Kidney epithelial cell (primary cell): ENCODE data around the gene PEPD. TPM values are rescaled to one million over a fixed set of nuclear protein-coding genes. Genes with fewer than 3 reads are reported as not detected.

Experiments used
- DNase-seq: peaks from one replicate; pipeline ENCODE4 v3.0.0-alpha.2; 2010; ENCODE audit warnings: low read depth
- H3K27me3 ChIP-seq: 2 replicates; pipeline ENCODE4 v1.6.0; 2011; ENCODE audit warnings: low read length; ENCODE audit not compliant: control insufficient read depth, insufficient read depth
- H3K36me3 ChIP-seq: 2 replicates; pipeline ENCODE4 v1.5.1; 2011; ENCODE audit warnings: low read length; ENCODE audit not compliant: control insufficient read depth, insufficient read depth
- H3K4me3 ChIP-seq: 2 replicates; pipeline ENCODE4 v1.5.1; 2011; ENCODE audit warnings: low read depth, mild to moderate bottlenecking, control low read depth, low read length
- total RNA-seq: library from RNA; depleted of rRNA; stranded (reverse); fragments of >200 nt; gene quantifications from 2 replicates; pipeline ENCODE4 v1.2.3, GENCODE V29; 2015
- TF ChIP-seq, protein P1 (sequence below): IDR thresholded peaks from 2 replicates; pipeline ENCODE4 v1.5.1; 2011; ENCODE audit warnings: mild to moderate bottlenecking, moderate library complexity, low read length, control low read depth, inconsistent platforms; ENCODE audit not compliant: insufficient read depth, poor library complexity, severe bottlenecking

PEPD gene
- total RNA-seq, 1 donor from 2014 or later, result 88.6 TPM

DNA sequence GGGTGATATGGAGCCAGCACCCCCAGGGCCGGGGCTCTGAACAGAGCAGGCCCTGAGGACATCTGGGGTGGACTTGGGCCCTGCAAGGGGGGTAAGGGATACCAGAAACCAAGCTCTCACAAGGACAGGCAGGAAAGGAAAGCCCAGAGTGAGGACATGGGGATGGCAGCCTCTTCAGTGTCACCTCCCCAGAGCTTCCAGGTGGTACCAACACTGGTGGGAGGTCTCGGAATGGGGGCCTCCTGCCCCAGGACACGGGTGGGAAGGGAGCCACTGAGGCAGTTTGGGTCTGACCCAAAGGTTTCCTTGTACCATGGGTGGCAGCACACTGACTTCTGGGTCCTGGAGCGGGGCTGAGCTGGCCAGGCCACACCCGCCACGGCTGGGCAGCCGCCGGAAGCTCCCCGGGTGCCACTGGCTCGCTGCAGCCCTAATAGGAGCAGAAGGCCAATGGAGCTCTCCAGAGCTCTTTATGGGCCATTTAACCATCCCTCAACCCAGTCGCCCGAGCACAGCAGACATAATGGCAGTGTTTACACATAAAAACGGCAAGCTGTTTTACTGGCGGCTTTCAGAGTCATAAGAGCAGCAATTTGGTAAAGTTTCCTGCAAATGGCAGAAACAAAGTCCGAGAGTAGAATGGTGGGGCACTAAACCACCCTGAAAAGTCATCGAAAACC, 59.3 kb downstream of the PEPD start:
- no peak for DNase-seq
- H3K4me3 ChIP-seq, result no peak overlapping the region
- no peaks in the 10 kb centered on the region for H3K27me3 ChIP-seq
- TF ChIP-seq, protein P1, sequence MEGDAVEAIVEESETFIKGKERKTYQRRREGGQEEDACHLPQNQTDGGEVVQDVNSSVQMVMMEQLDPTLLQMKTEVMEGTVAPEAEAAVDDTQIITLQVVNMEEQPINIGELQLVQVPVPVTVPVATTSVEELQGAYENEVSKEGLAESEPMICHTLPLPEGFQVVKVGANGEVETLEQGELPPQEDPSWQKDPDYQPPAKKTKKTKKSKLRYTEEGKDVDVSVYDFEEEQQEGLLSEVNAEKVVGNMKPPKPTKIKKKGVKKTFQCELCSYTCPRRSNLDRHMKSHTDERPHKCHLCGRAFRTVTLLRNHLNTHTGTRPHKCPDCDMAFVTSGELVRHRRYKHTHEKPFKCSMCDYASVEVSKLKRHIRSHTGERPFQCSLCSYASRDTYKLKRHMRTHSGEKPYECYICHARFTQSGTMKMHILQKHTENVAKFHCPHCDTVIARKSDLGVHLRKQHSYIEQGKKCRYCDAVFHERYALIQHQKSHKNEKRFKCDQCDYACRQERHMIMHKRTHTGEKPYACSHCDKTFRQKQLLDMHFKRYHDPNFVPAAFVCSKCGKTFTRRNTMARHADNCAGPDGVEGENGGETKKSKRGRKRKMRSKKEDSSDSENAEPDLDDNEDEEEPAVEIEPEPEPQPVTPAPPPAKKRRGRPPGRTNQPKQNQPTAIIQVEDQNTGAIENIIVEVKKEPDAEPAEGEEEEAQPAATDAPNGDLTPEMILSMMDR, result no peak
- H3K36me3 ChIP-seq, result no peaks in the 10 kb centered on the region

DNA sequence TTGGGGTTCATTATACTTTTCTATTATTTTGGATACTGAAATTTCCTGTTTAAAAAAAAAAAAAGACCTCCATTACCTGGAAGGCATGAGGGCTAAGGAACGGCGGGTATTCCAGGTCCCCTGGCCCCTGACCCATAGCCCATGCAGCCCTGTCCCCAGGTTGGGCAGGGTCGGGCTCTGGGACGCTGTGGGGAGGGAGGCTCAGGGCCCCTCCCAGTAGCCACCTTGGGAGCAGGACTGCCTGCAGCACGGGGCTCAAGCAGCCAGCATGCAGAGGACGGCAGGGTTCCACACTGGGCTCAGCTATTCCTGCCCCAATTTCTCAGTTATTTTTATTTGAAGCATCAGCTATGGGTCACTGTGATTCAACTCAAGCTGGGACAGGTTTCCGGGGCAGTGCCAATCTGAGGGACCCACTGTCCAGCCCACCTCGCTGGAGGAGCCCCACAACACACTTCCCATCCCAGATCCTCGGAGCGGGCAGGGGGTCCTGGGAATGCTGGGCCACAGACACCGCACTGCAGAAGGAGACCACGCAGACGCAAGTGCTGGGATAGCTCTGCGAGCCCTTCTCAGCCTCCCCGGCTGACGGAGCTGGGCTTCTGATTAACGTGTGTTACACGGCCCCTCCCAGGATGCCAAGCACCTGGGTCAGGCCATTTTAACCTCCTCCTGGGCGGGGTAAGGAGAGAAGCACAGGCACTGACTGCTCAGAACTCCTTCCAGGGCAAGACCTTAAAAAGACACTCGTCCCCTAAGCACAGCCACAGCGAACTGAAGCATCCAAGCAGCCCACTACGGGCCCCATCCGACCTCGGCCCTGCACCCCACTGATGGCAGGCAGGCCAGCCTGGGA, 60.1 kb downstream of the PEPD start:
- DNase-seq, result no peak
- no peaks in the 10 kb centered on the region for H3K27me3 ChIP-seq
- no peaks in the 10 kb centered on the region for H3K36me3 ChIP-seq
- no peak overlapping the region for H3K4me3 ChIP-seq
- TF ChIP-seq, protein P1, result no peak

DNA sequence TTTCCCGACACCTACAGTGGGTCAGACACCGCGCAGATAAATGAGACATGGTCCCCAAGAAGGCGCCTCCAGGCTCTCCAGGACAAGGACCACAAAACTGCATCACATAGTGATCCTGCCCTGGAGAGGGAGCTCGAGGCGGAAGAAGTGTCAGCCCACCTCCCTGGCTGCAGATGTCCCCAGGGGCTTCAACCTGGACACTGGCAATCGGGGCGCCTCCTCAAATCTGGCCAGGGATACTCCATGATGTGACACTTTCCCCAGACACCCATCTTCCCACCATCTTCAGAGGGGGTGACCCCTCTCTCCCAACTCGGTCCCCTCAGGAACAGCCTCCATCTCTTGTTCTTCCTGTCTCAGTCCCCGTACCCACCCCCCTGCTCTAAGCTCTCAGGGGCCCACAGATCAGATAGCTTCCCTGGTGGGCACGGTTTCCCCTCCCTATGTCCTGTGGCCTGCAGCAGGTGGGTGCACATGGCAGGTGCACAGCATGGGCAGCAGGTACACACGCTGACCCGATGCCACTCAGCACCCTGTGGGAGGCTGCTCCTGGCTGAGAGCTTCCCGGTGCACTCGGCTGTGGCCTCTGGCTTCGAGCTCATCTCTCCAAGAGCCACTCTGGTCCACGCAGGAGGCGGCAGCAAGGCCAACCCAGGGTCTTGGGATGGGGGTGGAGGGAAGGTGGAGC, 61.2 kb downstream of the PEPD start:
- no peaks in the 10 kb centered on the region for H3K36me3 ChIP-seq
- TF ChIP-seq, protein P1, result no peak
- no peak overlapping the region for H3K4me3 ChIP-seq
- DNase-seq, result no peak
- H3K27me3 ChIP-seq, result no peaks in the 10 kb centered on the region

DNA sequence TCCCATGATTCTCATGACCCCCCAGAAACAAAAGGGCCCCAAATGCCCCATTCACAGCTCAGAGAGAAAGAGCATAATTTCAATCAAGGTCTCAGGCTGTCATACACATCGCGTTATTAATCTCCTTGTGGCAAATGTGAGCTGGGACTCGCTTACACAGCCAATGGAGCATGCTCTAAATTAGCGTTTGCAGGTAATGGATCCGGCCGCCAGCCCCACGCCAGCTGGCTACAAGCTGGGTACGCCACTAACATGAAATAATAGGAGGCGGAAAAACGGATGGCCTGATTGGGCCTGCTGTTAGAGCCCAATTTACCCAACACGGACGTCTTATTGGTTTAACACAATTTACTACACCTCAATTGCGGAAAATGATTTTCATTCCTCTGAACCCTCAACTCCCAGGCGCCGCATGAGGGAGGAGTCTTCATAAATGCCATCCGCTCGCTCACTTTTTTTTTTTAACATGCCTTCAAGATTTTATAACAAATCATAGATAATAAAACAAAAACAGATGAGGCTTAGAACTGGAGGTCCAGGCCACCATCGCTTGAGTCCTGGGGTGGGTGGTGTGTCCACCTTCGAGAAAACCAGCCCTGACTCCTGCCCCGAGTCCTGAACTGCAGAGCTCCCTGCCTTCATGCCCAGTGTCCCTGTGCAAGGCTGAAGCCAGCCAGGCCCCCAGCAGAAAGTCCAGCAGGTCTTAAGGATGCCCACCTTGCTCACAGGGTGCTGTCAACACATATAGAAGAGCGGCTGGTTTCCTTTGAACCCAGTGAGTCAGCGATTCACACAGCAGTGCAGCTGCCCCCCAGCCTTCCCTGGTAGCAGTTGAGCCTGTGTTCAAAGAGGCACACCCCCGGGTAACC, 62.1 kb downstream of the PEPD start:
- TF ChIP-seq, protein P1, result no peak

DNA sequence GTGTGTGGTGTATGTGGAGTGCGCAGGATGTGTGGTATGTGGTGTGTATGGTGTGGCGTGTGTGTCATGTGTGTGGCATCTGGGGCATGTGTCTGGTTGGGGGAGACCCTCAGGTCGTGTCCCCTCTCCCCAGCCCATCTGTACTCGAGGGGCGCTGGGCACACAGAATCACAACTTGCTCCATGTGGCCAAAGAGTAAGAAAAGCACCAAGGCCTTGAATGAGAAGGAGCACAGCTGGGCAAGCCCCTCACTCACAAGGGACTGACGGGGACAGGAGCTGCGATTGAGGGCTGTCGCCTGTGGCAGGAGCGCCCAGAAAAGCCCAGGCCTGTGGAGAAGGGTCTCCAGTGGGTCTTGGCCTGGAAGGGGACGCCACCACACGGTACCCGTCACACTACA, 62.8 kb downstream of the PEPD start:
- TF ChIP-seq, protein P1, result no peak
- DNase-seq, result no peak
- no peak overlapping the region for H3K4me3 ChIP-seq
- H3K27me3 ChIP-seq, result no peaks in the 10 kb centered on the region
- no peaks in the 10 kb centered on the region for H3K36me3 ChIP-seq

More for the DNA sequence above, 62.1 kb downstream of the PEPD start:
- H3K36me3 ChIP-seq, result no peaks in the 10 kb centered on the region
- no peaks in the 10 kb centered on the region for H3K27me3 ChIP-seq
- no peak for DNase-seq
- no peak overlapping the region for H3K4me3 ChIP-seq
